Mammary epithelial cell (primary cell): ENCODE data around the gene SPSB4.

Experiments used
- EZH2 ChIP-seq: IDR thresholded peaks from 2 replicates; pipeline ENCODE4 v1.6.1; 2012; ENCODE audit warnings: low read length, inconsistent platforms, borderline replicate concordance
- TF ChIP-seq, protein P1 (sequence below), 2 donors: IDR thresholded peaks in 1 of 2; conservative IDR thresholded peaks in 1 of 2; 2 replicates each; pipeline ENCODE4 v1.5.1; 2011 to 2012; ENCODE audit warnings: inconsistent platforms in 2 of 2, low read length in 2 of 2, mild to moderate bottlenecking in 2 of 2, control low read depth in 1 of 2, low read depth in 1 of 2; ENCODE audit not compliant: insufficient read depth in 1 of 2; ENCODE audit errors: extremely low read depth in 1 of 2

DNA sequence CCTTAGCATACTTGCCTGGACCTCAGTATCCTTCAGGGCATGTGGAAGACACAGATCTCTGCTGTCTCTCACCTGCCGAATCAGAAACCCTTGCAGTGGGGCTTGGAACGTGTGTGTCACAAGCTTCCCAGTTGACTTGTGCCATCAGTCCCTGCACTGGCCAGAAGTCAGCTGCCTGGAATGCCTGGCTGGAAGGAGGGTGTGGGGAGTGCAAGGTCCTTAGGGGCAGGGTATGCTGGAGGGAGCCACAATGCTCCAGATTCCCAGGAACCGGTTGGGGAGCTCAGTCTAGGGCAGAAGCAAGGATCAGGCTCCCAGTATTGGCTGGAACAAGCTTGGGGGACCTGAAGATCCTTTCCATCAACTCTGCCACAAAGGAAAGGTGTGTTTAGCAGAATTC, 27.1 kb downstream of the SPSB4 start:
- TF ChIP-seq, protein P1, sequence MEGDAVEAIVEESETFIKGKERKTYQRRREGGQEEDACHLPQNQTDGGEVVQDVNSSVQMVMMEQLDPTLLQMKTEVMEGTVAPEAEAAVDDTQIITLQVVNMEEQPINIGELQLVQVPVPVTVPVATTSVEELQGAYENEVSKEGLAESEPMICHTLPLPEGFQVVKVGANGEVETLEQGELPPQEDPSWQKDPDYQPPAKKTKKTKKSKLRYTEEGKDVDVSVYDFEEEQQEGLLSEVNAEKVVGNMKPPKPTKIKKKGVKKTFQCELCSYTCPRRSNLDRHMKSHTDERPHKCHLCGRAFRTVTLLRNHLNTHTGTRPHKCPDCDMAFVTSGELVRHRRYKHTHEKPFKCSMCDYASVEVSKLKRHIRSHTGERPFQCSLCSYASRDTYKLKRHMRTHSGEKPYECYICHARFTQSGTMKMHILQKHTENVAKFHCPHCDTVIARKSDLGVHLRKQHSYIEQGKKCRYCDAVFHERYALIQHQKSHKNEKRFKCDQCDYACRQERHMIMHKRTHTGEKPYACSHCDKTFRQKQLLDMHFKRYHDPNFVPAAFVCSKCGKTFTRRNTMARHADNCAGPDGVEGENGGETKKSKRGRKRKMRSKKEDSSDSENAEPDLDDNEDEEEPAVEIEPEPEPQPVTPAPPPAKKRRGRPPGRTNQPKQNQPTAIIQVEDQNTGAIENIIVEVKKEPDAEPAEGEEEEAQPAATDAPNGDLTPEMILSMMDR (conservative IDR thresholded peaks at IDR 0.05 in 1 of 2, IDR thresholded peaks at IDR 0.05 in 1 of 2; ENCODE audit: extremely low read depth in 1 of 2, insufficient read depth in 1 of 2, low read depth in 1 of 2, low read length in 2 of 2) = no peak
- no peak for TF ChIP-seq EZH2
